HepG2 (cell line): Measurements from ENCODE around the gene MICAL3. TPM values are rescaled to one million over a fixed set of nuclear protein-coding genes. Genes with fewer than 3 reads are reported as not detected.
A peak's percentile ranks its signal among the peaks of the same experiment; 100 is the strongest.

Source experiments
- FOXM1 ChIP-seq: sonication (generic); formaldehyde crosslinking; IDR thresholded peaks from 2 replicates; pipeline ENCODE4 v1.5.0; 2020; ENCODE audit warnings: missing genetic modification reagents
- FOXO1 ChIP-seq: sonication (generic); formaldehyde crosslinking; IDR thresholded peaks from 2 replicates; pipeline ENCODE4 v1.4.0; 2020; ENCODE audit warnings: missing genetic modification reagents
- KLF12 ChIP-seq: sonication (generic); formaldehyde crosslinking; IDR thresholded peaks from 2 replicates; pipeline ENCODE4 v1.4.0; 2020; ENCODE audit warnings: missing genetic modification reagents, borderline replicate concordance
- MBNL3 ChIP-seq: fragments of 250-450 bp; sonication (Bioruptor Pico); conservative IDR thresholded peaks from 2 replicates; pipeline ENCODE4 v1.8.0; 2022; ENCODE audit warnings: mild to moderate bottlenecking, inconsistent platforms
- NFE2 ChIP-seq: sonication (generic); formaldehyde crosslinking; IDR thresholded peaks from 2 replicates; pipeline ENCODE4 v1.4.0; 2020; ENCODE audit warnings: missing genetic modification reagents
- PBX3 ChIP-seq: sonication (generic); formaldehyde crosslinking; IDR thresholded peaks from 2 replicates; pipeline ENCODE4 v1.8.1; 2023; ENCODE audit warnings: missing genetic modification reagents, inconsistent platforms, borderline replicate concordance
- PCBP2 ChIP-seq: fragments of 200-400 bp; formaldehyde crosslinking; optimal IDR thresholded peaks from 2 replicates; pipeline ENCODE3; 2018; ENCODE audit warnings: low read length, low read depth; ENCODE audit not compliant: poor library complexity, severe bottlenecking
- PTBP1 ChIP-seq: fragments of 200-400 bp; formaldehyde crosslinking; IDR thresholded peaks from 2 replicates; pipeline ENCODE4 v1.6.1; 2018; ENCODE audit warnings: low read length, low read depth; ENCODE audit not compliant: poor library complexity, severe bottlenecking
- U2AF1 ChIP-seq: fragments of 200-400 bp; formaldehyde crosslinking; optimal IDR thresholded peaks from 2 replicates; pipeline ENCODE3; 2017; ENCODE audit warnings: mild to moderate bottlenecking, low read depth, low read length
- XRCC5 ChIP-seq: fragments of 200-400 bp; formaldehyde crosslinking; optimal IDR thresholded peaks from 2 replicates; pipeline ENCODE3; 2017; ENCODE audit warnings: mild to moderate bottlenecking, low read length
- ZNF614 ChIP-seq: IDR thresholded peaks from 2 replicates; pipeline ENCODE4 v1.6.1; 2018; ENCODE audit warnings: missing biosample characterization, missing genetic modification reagents, inconsistent platforms, borderline replicate concordance
- ZNF660 ChIP-seq: sonication (generic); formaldehyde crosslinking; IDR thresholded peaks from 2 replicates; pipeline ENCODE4 v1.5.1; 2020; ENCODE audit warnings: mild to moderate bottlenecking, low read depth, missing genetic modification reagents, borderline replicate concordance
- ZNF772 ChIP-seq: sonication (generic); formaldehyde crosslinking; IDR thresholded peaks from 2 replicates; pipeline ENCODE4 v1.5.0; 2020; ENCODE audit warnings: mild to moderate bottlenecking, missing genetic modification reagents
- polyA plus RNA-seq, 8 experiments: library from polyadenylated mRNA; depleted of rRNA in 3 of 8; stranded (reverse) in 7 of 8; unstranded in 1 of 8; fragments of >200 nt; fragmentation: Illumina TruSeq in 4 of 8; extraction: Trizol in 4 of 8; gene quantifications; 2 replicates each; pipeline versions ENCODE4 v1.2.1 to v1.2.3, GENCODE V29; 2011 to 2016; ENCODE audit warnings: low read depth in 4 of 8, missing spikeins in 1 of 8, mixed read lengths in 1 of 8; ENCODE audit not compliant: insufficient read depth in 1 of 8
- total RNA-seq, 5 experiments: library from RNA; depleted of rRNA; stranded (reverse); fragments of >200 nt; fragmentation: Illumina TruSeq; extraction: Trizol; gene quantifications; 2 replicates each; pipeline ENCODE4 v1.2.3, GENCODE V29; 2016; ENCODE audit warnings: low read depth in 1 of 5
- TF ChIP-seq, protein P1 (sequence below): sonication (generic); formaldehyde crosslinking; IDR thresholded peaks from 2 replicates; pipeline ENCODE4 v1.4.0; 2020; ENCODE audit warnings: missing genetic modification reagents, borderline replicate concordance
- TF ChIP-seq, protein P2 (sequence below): sonication (generic); formaldehyde crosslinking; IDR thresholded peaks from 2 replicates; pipeline ENCODE4 v1.5.0; 2020; ENCODE audit warnings: mild to moderate bottlenecking, missing genetic modification reagents
- TF ChIP-seq, protein P3 (sequence below): sonication (generic); formaldehyde crosslinking; IDR thresholded peaks from 2 replicates; pipeline ENCODE4 v1.5.0; 2020; ENCODE audit warnings: missing genetic modification reagents
- TF ChIP-seq, protein P4 (sequence below): sonication (generic); formaldehyde crosslinking; IDR thresholded peaks from 2 replicates; pipeline ENCODE4 v1.5.0; 2020; ENCODE audit warnings: mild to moderate bottlenecking, missing genetic modification reagents, borderline replicate concordance

The MICAL3 gene
- total and polyA plus RNA-seq, 2 of the 13 experiments (the other 11 are each of a cell fraction or from before 2014, with no cell fraction given): 5.3 to 12.5 TPM

DNA sequence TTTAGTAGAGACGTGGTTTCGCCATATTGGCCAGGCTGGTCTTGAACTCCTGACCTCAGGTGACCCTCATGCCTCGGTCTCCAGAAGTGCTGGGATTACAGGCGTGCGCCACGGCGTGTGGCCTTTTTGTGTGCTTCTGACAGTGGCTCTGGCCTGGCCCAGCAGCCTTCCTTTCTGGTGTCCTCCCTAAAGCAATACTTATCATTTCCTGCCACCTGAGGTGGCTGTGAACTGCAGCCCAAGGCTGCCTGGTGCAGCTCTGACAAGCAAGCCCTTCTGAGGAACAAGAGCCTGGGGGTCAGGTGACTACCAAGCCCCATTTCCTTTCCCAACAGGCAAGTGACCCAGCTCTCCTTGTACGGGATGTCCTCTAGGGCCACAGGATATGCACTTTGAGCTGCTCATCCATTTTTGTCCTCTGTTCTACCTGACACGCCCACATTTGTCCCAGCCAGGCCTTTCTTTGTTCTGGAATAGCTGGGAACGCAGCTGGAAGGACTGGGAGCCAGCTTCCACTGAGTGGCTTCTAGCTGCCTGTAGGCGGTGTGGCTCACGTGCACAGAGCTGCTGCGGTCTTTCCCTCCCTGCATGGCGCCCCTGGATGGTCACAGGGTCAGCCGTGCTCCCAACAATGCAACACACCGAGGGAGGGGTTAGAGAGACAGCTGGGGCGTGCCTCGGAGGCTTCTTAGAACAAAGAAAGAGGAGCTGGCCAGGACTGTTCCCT is 237.8 kb downstream of the MICAL3 start (continued):
- TF ChIP-seq, protein P1, sequence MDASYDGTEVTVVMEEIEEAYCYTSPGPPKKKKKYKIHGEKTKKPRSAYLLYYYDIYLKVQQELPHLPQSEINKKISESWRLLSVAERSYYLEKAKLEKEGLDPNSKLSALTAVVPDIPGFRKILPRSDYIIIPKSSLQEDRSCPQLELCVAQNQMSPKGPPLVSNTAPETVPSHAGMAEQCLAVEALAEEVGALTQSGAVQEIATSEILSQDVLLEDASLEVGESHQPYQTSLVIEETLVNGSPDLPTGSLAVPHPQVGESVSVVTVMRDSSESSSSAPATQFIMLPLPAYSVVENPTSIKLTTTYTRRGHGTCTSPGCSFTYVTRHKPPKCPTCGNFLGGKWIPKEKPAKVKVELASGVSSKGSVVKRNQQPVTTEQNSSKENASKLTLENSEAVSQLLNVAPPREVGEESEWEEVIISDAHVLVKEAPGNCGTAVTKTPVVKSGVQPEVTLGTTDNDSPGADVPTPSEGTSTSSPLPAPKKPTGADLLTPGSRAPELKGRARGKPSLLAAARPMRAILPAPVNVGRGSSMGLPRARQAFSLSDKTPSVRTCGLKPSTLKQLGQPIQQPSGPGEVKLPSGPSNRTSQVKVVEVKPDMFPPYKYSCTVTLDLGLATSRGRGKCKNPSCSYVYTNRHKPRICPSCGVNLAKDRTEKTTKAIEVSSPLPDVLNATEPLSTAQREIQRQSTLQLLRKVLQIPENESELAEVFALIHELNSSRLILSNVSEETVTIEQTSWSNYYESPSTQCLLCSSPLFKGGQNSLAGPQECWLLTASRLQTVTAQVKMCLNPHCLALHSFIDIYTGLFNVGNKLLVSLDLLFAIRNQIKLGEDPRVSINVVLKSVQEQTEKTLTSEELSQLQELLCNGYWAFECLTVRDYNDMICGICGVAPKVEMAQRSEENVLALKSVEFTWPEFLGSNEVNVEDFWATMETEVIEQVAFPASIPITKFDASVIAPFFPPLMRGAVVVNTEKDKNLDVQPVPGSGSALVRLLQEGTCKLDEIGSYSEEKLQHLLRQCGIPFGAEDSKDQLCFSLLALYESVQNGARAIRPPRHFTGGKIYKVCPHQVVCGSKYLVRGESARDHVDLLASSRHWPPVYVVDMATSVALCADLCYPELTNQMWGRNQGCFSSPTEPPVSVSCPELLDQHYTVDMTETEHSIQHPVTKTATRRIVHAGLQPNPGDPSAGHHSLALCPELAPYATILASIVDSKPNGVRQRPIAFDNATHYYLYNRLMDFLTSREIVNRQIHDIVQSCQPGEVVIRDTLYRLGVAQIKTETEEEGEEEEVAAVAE (CRISPR knock-in tag): no peak
- TF ChIP-seq, protein P2, sequence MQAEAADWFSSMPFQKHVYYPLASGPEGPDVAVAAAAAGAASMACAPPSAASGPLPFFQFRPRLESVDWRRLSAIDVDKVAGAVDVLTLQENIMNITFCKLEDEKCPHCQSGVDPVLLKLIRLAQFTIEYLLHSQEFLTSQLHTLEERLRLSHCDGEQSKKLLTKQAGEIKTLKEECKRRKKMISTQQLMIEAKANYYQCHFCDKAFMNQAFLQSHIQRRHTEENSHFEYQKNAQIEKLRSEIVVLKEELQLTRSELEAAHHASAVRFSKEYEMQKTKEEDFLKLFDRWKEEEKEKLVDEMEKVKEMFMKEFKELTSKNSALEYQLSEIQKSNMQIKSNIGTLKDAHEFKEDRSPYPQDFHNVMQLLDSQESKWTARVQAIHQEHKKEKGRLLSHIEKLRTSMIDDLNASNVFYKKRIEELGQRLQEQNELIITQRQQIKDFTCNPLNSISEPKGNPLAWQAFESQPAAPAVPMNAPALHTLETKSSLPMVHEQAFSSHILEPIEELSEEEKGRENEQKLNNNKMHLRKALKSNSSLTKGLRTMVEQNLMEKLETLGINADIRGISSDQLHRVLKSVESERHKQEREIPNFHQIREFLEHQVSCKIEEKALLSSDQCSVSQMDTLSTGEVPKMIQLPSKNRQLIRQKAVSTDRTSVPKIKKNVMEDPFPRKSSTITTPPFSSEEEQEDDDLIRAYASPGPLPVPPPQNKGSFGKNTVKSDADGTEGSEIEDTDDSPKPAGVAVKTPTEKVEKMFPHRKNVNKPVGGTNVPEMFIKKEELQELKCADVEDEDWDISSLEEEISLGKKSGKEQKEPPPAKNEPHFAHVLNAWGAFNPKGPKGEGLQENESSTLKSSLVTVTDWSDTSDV (CRISPR knock-in tag): no peak
- TF ChIP-seq, protein P3, sequence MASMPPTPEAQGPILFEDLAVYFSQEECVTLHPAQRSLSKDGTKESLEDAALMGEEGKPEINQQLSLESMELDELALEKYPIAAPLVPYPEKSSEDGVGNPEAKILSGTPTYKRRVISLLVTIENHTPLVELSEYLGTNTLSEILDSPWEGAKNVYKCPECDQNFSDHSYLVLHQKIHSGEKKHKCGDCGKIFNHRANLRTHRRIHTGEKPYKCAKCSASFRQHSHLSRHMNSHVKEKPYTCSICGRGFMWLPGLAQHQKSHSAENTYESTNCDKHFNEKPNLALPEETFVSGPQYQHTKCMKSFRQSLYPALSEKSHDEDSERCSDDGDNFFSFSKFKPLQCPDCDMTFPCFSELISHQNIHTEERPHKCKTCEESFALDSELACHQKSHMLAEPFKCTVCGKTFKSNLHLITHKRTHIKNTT (CRISPR knock-in tag): no peak
- TF ChIP-seq KLF12 (CRISPR knock-in tag): peak; percentile 81; the same call in 1 of the 2 replicates
- no peak for TF ChIP-seq PTBP1
- TF ChIP-seq ZNF614: no peak
- TF ChIP-seq XRCC5: peak; percentile 77
- TF ChIP-seq PCBP2: no peak
- no peak for TF ChIP-seq ZNF772 (CRISPR knock-in tag)
- TF ChIP-seq FOXM1: no peak
- TF ChIP-seq MBNL3 (CRISPR knock-in tag): no peak
- no peak for TF ChIP-seq ZNF660 (CRISPR knock-in tag)
- no peak for TF ChIP-seq NFE2
- no peak for TF ChIP-seq U2AF1
- no peak for TF ChIP-seq FOXO1 (CRISPR knock-in tag)
- no peak for TF ChIP-seq PBX3 (CRISPR knock-in tag)
- TF ChIP-seq, protein P4, sequence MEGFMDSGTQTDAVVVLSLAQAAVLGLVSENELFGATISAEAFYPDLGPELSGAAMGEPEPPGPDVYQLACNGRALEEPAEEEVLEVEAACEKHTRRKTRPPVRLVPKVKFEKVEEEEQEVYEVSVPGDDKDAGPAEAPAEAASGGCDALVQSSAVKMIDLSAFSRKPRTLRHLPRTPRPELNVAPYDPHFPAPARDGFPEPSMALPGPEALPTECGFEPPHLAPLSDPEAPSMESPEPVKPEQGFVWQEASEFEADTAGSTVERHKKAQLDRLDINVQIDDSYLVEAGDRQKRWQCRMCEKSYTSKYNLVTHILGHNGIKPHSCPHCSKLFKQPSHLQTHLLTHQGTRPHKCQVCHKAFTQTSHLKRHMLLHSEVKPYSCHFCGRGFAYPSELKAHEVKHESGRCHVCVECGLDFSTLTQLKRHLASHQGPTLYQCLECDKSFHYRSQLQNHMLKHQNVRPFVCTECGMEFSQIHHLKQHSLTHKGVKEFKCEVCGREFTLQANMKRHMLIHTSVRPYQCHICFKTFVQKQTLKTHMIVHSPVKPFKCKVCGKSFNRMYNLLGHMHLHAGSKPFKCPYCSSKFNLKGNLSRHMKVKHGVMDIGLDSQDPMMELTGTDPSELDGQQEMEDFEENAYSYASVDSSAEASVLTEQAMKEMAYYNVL (CRISPR knock-in tag): peak; percentile 18; the same call in 1 of the 2 replicates
